ENCODE results near the gene CPE.

DNA sequence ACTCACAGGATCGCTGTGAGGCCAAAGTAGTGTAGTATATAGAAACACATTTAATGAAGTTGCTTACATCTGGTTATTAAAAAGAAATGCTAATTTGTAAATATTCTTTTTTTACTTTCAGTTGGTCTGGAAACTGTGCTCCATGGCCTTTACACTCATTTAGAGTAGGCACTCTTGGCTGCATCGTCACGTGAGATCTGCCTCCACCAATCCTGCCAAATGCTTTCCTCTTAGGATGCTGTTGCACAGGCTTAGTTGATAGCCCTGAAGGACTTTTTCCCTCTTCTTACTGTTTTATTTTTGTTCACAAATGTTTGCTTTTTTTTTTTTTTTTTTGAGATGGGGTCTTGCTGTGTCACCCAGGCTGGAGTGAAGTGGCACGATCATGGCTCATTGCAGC, 6.3 kb downstream of the CPE start:
- TF ChIP-seq, protein P1, sequence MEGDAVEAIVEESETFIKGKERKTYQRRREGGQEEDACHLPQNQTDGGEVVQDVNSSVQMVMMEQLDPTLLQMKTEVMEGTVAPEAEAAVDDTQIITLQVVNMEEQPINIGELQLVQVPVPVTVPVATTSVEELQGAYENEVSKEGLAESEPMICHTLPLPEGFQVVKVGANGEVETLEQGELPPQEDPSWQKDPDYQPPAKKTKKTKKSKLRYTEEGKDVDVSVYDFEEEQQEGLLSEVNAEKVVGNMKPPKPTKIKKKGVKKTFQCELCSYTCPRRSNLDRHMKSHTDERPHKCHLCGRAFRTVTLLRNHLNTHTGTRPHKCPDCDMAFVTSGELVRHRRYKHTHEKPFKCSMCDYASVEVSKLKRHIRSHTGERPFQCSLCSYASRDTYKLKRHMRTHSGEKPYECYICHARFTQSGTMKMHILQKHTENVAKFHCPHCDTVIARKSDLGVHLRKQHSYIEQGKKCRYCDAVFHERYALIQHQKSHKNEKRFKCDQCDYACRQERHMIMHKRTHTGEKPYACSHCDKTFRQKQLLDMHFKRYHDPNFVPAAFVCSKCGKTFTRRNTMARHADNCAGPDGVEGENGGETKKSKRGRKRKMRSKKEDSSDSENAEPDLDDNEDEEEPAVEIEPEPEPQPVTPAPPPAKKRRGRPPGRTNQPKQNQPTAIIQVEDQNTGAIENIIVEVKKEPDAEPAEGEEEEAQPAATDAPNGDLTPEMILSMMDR (optimal IDR thresholded peaks at IDR 0.05 in 1 of 3, IDR thresholded peaks at IDR 0.05 in 1 of 3, conservative IDR thresholded peaks at IDR 0.05 in 1 of 3; ENCODE audit: extremely low read depth in 1 of 3, insufficient read depth in 2 of 3, low read length in 3 of 3): no peak
- TF ChIP-seq EZH2 (IDR thresholded peaks at IDR 0.05; ENCODE audit: low read length): no peak

Data from keratinocyte (primary cell).